Esophagus squamous epithelium (tissue), 5 donors: ENCODE measurements around the gene EGFR. TPM values are rescaled to one million over a fixed set of nuclear protein-coding genes. Genes with fewer than 3 reads are reported as not detected.

Experiments
- DNase-seq: peaks from one replicate; lab custom pipeline; 2025; lab: John Stamatoyannopoulos, UW
- H3K27ac ChIP-seq, 4 donors: fragments of 200-600 bp; sonication (generic); one replicate each; pipeline ENCODE4 v1.5.1; 2016 to 2019; ENCODE audit warnings: mild to moderate bottlenecking in 1 of 4
- H3K27me3 ChIP-seq, 4 donors: fragments of 200-600 bp; sonication (generic); 1 replicate in 3 of 4; 2 replicates in 1 of 4; pipeline versions ENCODE4 v1.5.1 to v1.6.0; 2017 to 2021; ENCODE audit warnings: antibody characterized with exemption in 1 of 4
- H3K36me3 ChIP-seq, 3 donors: fragments of 200-600 bp; sonication (generic); one replicate each; pipeline ENCODE4 v1.5.1; 2016 to 2019
- H3K4me1 ChIP-seq, 3 donors: fragments of 200-600 bp; sonication (generic); one replicate each; pipeline ENCODE4 v1.5.1; 2017 to 2019
- H3K4me3 ChIP-seq, 4 donors: fragments of 200-600 bp; sonication (generic); 1 replicate in 3 of 4; 2 replicates in 1 of 4; pipeline ENCODE4 v1.5.1; 2016 to 2019; ENCODE audit warnings: mild to moderate bottlenecking in 2 of 4, moderate library complexity in 1 of 4
- H3K9me3 ChIP-seq, 3 donors: fragments of 200-600 bp; sonication (generic); one replicate each; pipeline ENCODE4 v1.5.1; 2016 to 2019
- CTCF ChIP-seq, 6 experiments: fragments of 450-650 bp in 4 of 6; fragments of 200-600 bp in 2 of 6; sonication (generic) in 2 of 6; IDR thresholded peaks; one replicate each; pipeline ENCODE4 v1.5.1; 2016 to 2019; ENCODE audit warnings: antibody characterized with exemption in 6 of 6, mild to moderate bottlenecking in 4 of 6, moderate library complexity in 4 of 6
- POLR2A ChIP-seq, 4 donors: fragments of 450-650 bp; IDR thresholded peaks; one replicate each; pipeline ENCODE4 v1.6.1; 2017; ENCODE audit warnings: antibody characterized with exemption in 4 of 4, mild to moderate bottlenecking in 4 of 4, moderate library complexity in 3 of 4
- WGBS, 2 donors: methylation state at CpG; one replicate each; pipeline ENCODE4 v1.1.5; 2018; 5-methylcytosine and 5-hydroxymethylcytosine counted together
- intact Hi-C: fragments of 100-400 bp; cut with DNase I; formaldehyde crosslinking; loops from one replicate; pipeline ENCODE4 v1.15.0; 2022
- total RNA-seq, 4 donors: library from RNA; depleted of rRNA; stranded (reverse); fragments of >200 nt; gene quantifications; one replicate each; pipeline ENCODE4 v1.1.0, GENCODE V29; 2016
- donor health status: DM: yes; HTN: yes; CAD: no.

EGFR gene
- total RNA-seq, 4 donors from 2014 or later = 66.1 to 108 (median 72.3) TPM

GRCh38 chr7:55183897-55184296 is 165.1 kb downstream of the EGFR start:
- TF ChIP-seq POLR2A (IDR thresholded peaks at IDR 0.05) (no peak), CTCF (IDR thresholded peaks at IDR 0.05) (no peak)
- no peak for DNase-seq
- no peaks in the 10 kb centered on the region for H3K27me3 ChIP-seq
- H3K4me3 ChIP-seq = no peak overlapping the region
- H3K27ac ChIP-seq = no peak overlapping the region
- 75 to 89% methylated on average over 13 to 15 of the region's 15 CpGs for WGBS, 2 donors
- intact Hi-C loops = no loop called here
- H3K36me3 ChIP-seq = peaks cover 0 to 100% (median 12%) of the 10 kb centered on the region in 3 donors
- H3K4me1 ChIP-seq = peaks cover 0 to 44% (median 11%) of the 10 kb centered on the region in 3 donors
- H3K9me3 ChIP-seq = no peaks in the 10 kb centered on the region

- Histone ChIP-seq H3K36me3 (peaks cover 0 to 99% (median 12%) of the 10 kb centered on the region in 3 donors), H3K4me1 (peaks cover 0 to 49% (median 11%) of the 10 kb centered on the region in 3 donors), H3K27ac (peak overlapping the region in 3 of 4 donors; percentile 24 to 44 (median 40)), H3K9me3 (no peaks in the 10 kb centered on the region), H3K4me3 (no peak overlapping the region), H3K27me3 (no peaks in the 10 kb centered on the region)
- TF ChIP-seq POLR2A (IDR thresholded peaks at IDR 0.05) (no peak), CTCF (IDR thresholded peaks at IDR 0.05) (no peak)
- intact Hi-C loops = no loop called here
- DNase-seq = no peak
- WGBS, 2 donors = 53 to 62% methylated on average over 8 of the region's 8 CpGs
These were observed 166.5 kb downstream of the EGFR start for GRCh38 chr7:55185321-55185802.

GRCh38 chr7:55185941-55186609 is 167.3 kb downstream of the EGFR start:
- TF ChIP-seq POLR2A (IDR thresholded peaks at IDR 0.05) (no peak), CTCF (IDR thresholded peaks at IDR 0.05) (no peak)
- Histone ChIP-seq H3K27ac (peak overlapping the region in 3 of 4 donors; percentile 24 to 44 (median 40)), H3K27me3 (no peaks in the 10 kb centered on the region), H3K36me3 (peaks cover 0 to 99% (median 12%) of the 10 kb centered on the region in 3 donors), H3K4me3 (no peak overlapping the region), H3K9me3 (no peaks in the 10 kb centered on the region), H3K4me1 (peaks cover 0 to 46% (median 11%) of the 10 kb centered on the region in 3 donors)
- DNase-seq = no peak
- intact Hi-C loops = no loop called here
- WGBS, 2 donors = 40 to 41% methylated on average over 15 of the region's 15 CpGs

GRCh38 chr7:55187701-55188491 is 169.1 kb downstream of the EGFR start:
- H3K27ac ChIP-seq = peak overlapping the region in 3 of 4 donors; percentile 30 to 53 (median 44)
- H3K9me3 ChIP-seq = no peaks in the 10 kb centered on the region
- H3K36me3 ChIP-seq = peaks cover 9 to 97% (median 12%) of the 10 kb centered on the region in 3 donors
- no peak for TF ChIP-seq CTCF (IDR thresholded peaks at IDR 0.05)
- no peak for TF ChIP-seq POLR2A (IDR thresholded peaks at IDR 0.05)
- peaks cover 3 to 64% (median 21%) of the 10 kb centered on the region in 3 donors for H3K4me1 ChIP-seq
- H3K27me3 ChIP-seq = no peaks in the 10 kb centered on the region
- WGBS, 2 donors = 44 to 54% methylated on average over 9 to 10 of the region's 11 CpGs
- no peak overlapping the region for H3K4me3 ChIP-seq
- DNase-seq = no peak
- intact Hi-C loops = no loop called here
